Activated T-cell treated with anti-CD3 and anti-CD28 coated beads for 1 hour (primary cell): ENCODE results near the gene RBL2.
"Not testable (repeated sequence)": the region's sequence is repeated elsewhere in the genome, so short reads cannot be mapped to it uniquely, and the experiment has no call there.

Experiments
- DNase-seq: peaks from one replicate; pipeline ENCODE4 v3.0.0-alpha.2; 2020; ENCODE audit warnings: low read depth

Gene RBL2, protein sequence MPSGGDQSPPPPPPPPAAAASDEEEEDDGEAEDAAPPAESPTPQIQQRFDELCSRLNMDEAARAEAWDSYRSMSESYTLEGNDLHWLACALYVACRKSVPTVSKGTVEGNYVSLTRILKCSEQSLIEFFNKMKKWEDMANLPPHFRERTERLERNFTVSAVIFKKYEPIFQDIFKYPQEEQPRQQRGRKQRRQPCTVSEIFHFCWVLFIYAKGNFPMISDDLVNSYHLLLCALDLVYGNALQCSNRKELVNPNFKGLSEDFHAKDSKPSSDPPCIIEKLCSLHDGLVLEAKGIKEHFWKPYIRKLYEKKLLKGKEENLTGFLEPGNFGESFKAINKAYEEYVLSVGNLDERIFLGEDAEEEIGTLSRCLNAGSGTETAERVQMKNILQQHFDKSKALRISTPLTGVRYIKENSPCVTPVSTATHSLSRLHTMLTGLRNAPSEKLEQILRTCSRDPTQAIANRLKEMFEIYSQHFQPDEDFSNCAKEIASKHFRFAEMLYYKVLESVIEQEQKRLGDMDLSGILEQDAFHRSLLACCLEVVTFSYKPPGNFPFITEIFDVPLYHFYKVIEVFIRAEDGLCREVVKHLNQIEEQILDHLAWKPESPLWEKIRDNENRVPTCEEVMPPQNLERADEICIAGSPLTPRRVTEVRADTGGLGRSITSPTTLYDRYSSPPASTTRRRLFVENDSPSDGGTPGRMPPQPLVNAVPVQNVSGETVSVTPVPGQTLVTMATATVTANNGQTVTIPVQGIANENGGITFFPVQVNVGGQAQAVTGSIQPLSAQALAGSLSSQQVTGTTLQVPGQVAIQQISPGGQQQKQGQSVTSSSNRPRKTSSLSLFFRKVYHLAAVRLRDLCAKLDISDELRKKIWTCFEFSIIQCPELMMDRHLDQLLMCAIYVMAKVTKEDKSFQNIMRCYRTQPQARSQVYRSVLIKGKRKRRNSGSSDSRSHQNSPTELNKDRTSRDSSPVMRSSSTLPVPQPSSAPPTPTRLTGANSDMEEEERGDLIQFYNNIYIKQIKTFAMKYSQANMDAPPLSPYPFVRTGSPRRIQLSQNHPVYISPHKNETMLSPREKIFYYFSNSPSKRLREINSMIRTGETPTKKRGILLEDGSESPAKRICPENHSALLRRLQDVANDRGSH

GRCh38 chr16:53434377-53435065 is at the start of gene RBL2:
Gene RBL2, plus strand, starts transcription at chr16:53434471. Its CDS starts 86 bp downstream, at chr16:53434557.
- DNase-seq, result peak; percentile 68

GRCh38 chr16:53384610-53385009 is 49.7 kb upstream of the RBL2 start:
- not testable (repeated sequence) for DNase-seq

GRCh38 chr16:53404959-53405358 is 29.3 kb upstream of the RBL2 start:
- DNase-seq, result no peak

GRCh38 chr16:53412549-53412948 is 21.7 kb upstream of the RBL2 start:
- no peak for DNase-seq

DNA sequence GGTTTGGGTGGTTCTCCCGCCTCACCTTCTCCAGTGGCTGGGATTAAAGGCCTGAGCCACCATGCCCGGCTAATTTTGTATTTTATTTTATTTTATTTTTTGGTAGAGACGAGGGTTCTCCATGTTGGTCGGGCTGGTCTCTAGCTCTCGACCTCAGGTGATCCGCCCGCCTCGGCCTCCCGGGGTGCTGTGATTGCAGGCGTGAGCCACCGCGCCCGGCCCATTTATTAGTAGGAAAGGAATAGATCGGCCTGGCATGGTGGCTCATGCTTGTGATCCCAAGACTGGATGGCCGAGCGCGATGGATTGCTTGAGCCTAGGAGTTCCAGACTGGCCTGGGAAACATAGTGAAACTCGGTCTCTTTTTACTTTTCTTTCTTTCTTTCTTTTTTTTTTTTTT is 20.4 kb upstream of the RBL2 start:
- no peak for DNase-seq

DNA sequence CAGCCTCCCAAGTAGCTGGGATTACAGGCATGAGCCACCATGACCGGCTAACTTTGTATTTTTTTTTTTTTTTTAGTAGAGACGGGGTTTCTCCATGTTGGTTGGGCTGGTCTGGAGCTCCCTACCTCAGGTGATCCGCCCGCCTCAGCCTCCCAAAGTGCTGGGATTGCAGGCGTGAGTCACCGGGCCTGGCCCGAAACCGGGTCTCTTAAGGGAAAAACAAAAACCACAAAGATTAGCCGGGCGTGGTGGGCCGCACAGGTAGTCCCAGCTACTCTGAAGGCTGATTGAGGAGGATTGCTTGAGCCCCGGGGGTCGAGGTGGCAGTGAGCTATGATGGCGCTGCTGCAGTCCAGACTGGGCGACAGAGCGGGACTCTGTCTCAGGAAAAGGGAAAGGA is 19.9 kb upstream of the RBL2 start:
- no peak for DNase-seq

DNA sequence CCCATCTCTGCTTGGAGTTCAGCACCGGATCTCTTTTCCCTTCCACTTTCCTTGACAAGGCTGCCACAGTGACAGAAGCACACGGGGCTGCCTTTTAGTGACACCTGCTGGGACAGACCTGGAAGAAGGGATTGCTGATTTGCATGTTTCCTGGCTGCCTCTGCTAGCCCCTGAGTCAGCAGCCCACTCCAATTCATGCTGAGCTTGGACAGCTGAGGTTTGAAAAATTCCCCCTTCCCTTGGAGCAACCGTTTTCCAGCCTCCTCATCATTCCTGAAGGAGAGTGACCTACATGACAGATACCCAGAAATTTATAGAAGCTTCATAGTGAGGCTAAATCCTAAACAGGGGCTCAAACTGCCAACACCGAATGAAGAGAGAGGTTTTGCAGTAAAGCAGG is 18.8 kb upstream of the RBL2 start:
- no peak for DNase-seq

DNA sequence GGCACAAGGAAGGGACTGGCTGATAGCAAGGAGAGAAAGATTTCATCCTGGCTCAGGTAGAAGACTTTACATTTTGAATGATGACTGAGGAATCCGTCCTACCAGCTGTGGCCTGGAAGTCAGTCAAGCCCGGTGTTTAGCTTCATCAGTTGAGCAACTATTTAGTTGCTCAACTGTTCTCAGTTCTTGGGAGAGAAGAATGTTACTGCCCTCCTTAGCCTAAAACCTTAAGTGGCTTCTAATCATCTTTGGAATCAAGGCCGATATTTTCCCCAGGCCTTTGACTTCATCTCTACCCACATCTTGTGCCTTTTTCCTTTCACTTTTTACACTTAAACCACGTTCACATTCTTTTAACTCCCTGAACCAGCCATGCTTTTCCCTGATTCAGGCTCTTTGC is 17.3 kb upstream of the RBL2 start:
- no peak for DNase-seq

DNA sequence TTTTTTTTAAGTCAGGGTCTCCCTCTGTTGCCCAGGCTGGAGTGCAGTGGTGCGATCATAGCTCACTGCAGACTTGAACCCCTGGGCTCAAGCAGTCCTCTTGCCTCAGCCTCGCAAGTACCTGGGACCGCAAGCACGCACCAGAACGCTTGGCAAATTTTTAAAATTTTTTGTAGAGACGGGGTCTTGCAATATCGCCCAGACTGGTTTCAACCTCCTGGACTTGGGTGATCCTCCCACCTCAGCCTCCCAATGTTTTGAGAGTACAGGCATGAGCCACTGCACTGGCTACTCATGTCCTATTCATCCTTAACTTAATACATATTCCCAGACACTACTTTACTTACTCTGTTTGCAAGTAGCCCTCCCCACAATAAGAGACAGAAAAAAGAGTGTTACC is 16.3 kb upstream of the RBL2 start:
- no peak for DNase-seq

DNA sequence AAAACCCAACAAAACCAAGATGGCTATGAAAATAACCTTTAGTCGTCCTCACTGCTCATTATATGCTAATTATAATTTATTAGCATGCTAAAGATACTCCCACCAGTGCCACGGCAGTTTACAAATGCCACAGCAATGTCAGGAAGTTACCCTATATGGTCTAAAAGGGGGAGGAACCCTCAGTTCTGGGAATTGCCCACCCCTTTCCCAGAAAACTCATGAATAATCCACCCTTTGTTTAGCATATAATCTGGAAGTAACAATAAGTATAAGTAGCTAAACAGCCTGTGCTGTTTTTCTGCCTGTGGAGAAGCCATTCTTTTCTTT is 14.9 kb upstream of the RBL2 start:
- not testable (repeated sequence) for DNase-seq

DNA sequence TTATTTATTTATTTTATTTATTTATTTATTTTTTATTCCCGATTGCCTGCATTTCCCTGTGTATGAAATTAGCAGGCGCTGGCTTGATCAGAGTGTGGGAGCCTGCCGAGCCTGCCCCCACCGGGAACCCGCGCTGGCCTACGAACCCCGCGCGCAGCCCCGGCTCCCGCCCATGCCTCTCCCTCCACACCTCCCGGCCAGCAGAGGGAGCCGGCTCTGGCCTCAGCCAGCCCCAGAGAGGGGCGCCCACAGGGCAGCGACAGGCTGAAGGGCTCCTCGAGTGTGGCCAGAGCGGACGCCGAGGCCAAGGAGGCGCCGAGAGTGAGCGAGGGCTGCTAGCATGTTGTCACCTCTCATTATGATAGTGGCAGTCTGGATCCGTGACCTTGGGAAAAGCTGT is 13.0 kb upstream of the RBL2 start:
- DNase-seq, result no peak

DNA sequence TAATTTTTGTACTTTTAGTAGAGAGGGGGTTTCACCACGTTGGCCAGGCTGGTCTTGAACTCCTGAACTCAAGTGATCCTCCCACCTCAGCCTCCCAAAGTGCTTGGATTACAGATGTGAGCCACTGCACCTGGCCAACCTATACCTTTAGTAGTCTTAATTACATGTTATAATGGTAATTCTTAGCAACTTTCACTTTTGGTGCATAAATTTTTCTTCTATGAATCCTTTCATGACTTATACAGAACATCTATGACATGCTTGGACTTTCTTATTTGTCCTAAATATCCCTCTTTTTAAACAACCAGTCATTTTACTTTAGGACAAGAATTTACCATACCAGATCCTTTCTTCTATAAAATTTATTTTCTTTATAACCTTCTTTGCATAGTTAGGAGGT is 10.3 kb upstream of the RBL2 start:
- not testable (repeated sequence) for DNase-seq

DNA sequence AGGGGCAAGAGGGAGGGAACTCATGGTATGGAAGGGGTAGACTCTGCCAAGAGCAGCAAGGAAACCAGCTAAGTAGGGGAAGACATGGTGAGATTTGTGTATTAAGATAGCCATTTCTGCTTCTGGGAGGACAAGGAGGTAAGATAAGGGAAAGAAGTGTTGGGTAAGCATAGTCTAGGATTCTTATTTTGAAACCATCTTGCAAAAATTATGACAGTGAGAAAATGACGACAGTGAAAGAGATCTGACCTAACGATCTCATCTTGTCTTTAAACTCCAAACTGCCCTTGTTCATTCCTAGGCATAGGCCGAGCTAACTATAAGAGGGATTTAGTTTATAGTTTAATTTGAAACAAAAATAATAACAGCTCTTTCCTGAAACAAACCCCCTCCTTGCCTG is 5.6 kb upstream of the RBL2 start:
- DNase-seq, result no peak

- DNase-seq, result no peak
Measured at GRCh38 chr16:53429221-53429943, 4.9 kb upstream of the RBL2 start.

DNA sequence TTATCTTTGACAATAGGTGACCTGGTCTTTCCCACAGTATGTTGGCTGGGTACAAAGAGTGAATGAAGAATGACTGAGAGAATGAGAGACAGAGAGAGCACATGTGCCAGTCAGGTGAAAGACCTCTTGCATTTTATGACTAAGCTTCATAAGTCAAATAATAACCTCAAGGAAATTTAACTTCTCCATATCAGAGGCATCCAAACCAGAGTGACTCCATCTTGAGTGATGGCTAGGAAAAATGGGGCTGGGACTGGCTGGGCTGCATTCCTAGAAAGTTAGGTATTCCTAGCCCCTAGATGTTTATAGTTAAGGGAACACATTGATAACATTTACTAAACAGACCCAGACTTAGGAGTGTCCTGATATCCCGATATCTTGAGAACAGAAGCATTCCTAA is 3.9 kb upstream of the RBL2 start:
- no peak for DNase-seq

- DNase-seq, result no peak
Measured at GRCh38 chr16:53433509-53433908, 762 bp upstream of the RBL2 start.

DNA sequence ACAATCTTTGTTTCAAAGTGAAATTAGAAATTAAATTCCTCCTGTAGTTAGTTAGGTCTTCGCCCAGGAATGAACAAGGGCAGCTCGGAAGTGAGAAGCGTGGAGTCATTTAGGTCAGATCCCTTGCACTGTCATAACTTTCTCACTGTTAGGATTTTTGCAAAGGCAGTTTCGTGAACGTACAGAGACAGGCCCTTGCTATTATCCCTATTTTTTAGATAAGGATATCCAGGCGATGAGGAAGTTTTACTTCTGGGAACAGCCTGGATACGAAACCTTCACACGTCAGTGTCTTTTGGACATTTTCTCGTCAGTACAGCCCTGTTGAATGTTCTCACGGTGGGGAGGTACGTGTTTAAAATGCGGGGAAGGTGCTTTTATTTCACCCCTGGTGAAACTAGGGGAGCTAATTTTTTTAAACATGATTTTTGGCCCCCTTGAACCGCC is 318 bp upstream of the RBL2 start:
- no peak for DNase-seq

DNA sequence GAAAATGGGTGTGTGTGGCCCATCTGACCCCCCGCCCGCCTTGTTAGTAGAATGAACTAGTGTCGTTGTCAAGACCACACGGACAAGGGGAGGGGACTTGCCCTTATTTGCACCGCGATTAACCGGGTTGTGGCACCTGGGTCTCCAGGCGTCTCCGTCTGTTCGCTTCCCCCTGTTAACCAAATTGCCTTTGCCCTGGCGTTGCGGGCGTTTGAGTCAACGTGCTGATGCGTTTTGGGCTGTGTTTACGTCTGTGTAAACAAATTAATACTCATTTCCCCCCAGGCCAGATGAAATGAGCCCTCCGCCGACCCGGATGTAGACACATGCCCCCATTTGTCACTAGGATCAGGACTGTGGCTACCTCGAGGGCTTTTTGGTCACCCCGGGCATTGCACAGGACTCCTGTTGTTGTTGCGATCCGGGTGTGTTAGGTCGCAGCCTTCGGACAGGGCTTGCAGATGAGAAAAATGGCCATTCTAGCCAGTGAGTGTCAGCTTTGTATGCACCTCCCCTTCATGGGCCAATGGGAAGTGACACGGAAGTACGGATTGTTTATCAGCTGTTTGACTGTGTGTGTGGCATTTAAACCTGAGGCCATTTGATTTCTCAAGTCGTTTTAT is 906 bp downstream of the RBL2 start:
- DNase-seq, result peak; percentile 41

DNA sequence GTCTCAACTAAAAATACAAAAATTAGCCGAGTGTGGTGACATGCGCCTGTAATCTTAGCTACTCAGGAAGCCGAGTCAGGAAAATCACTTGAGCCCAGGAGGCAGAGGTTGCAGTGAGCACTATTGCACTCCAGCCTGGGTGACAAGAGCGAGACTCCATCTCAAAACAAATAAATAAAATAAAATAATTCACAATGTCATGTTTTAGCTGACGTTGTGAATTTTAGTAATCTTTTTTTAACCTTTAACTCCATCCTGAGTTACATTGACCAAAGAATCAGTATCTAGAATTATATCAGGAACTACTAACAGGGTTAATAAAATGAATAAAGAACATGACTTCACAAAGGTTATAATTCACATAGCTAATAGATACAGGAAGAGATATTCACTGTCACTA is 5.9 kb downstream of the RBL2 start:
- no peak for DNase-seq

DNA sequence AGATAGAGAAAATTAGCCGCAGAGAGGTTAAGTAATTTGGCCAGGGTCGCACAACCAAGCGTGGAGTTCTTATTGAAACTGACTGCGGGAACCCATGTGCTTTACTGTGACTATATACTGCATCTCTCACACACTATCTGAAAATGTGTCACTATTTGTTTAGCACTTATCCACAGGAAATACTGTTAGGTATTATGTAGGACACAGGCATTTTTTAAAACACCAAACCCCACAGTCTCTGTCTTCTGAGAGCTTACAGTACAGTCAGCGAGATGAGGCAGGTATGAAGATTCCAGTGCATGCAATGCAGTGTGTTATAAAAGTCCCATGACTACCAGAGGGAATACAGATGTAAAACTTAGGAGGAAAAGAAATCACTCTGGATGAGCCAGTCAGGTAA is 11.3 kb downstream of the RBL2 start:
- DNase-seq, result no peak

- DNase-seq, result no peak
Measured at GRCh38 chr16:53446090-53446489, 11.8 kb downstream of the RBL2 start.
